ENCODE data around the gene ITGA11.
"Not testable (repeated sequence)": the region's sequence is repeated elsewhere in the genome, so short reads cannot be mapped to it uniquely, and the experiment has no call there.

The ITGA11 gene

DNA sequence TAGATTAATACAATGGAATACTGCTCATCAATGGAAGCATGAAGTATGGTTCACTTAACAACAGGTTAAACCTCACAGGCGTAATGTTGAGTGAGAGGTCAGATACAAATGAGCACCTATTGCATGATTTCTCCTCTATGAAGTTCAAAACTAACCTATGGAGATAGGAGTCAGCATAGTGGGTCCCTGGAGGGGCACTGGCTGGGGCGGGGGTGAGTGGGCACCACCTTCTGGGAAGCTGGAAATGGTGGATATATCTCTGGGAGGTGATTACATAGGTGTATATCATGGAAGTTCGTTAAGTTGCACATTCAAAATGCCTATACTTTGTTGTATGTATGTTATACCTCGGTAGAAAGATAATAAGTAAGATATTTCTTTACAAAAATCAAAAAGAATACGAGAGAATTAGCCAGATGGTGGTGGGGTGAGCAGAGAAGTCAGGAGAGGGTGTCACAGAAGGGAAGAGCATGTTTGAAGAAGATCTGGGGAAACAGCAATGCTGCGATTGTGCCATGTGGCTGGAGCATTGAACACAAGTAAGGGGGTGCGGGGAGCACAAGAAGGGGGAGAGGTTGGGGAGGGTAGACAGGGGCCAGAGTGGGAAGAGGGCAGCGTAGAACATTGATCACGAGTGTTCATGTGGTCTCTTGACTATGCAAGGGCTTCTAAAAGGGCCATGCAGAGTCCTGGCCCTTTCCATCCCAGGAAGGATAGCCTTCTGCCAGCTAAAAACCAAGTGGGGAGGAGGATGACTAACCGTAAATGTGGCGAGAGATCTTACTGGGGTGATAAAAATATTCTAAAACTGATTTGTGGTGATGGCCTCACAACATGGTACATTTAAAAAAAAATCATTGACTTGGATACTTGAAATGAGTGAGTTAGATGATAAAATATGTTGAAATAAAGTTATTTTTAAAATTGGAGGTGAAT, 30.2 kb downstream of the ITGA11 start:
- H3K9me3 ChIP-seq (ENCODE audit: low read length), result no peaks in the 10 kb centered on the region
- no peaks in the 10 kb centered on the region for H3K9me2 ChIP-seq (ENCODE audit: low read depth, low read length)
- H3K4me1 ChIP-seq (ENCODE audit: insufficient read depth, low read length, severe bottlenecking), result no peaks in the 10 kb centered on the region
- H2AFZ ChIP-seq (ENCODE audit: low read length), result no peak overlapping the region
- no peak overlapping the region for H3K27ac ChIP-seq (ENCODE audit: low read depth, low read length, poor library complexity, severe bottlenecking)
- H3K27me3 ChIP-seq (ENCODE audit: insufficient read depth, low read length), result no peaks in the 10 kb centered on the region
- no peaks in the 10 kb centered on the region for H4K20me1 ChIP-seq (ENCODE audit: insufficient read depth, low read length)
- H3K4me2 ChIP-seq (ENCODE audit: low read length), result no peak overlapping the region
- no peak for TF ChIP-seq EZH2 (IDR thresholded peaks at IDR 0.05; ENCODE audit: borderline replicate concordance, low read length)
- TF ChIP-seq, protein P1, sequence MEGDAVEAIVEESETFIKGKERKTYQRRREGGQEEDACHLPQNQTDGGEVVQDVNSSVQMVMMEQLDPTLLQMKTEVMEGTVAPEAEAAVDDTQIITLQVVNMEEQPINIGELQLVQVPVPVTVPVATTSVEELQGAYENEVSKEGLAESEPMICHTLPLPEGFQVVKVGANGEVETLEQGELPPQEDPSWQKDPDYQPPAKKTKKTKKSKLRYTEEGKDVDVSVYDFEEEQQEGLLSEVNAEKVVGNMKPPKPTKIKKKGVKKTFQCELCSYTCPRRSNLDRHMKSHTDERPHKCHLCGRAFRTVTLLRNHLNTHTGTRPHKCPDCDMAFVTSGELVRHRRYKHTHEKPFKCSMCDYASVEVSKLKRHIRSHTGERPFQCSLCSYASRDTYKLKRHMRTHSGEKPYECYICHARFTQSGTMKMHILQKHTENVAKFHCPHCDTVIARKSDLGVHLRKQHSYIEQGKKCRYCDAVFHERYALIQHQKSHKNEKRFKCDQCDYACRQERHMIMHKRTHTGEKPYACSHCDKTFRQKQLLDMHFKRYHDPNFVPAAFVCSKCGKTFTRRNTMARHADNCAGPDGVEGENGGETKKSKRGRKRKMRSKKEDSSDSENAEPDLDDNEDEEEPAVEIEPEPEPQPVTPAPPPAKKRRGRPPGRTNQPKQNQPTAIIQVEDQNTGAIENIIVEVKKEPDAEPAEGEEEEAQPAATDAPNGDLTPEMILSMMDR (IDR thresholded peaks at IDR 0.05; ENCODE audit: low read length), result no peak
- H3F3A ChIP-seq (ENCODE audit: insufficient read depth, low read length), result no peaks in the 10 kb centered on the region
- H3K4me3 ChIP-seq (ENCODE audit: low read depth, low read length, poor library complexity, severe bottlenecking), result no peak overlapping the region
- H3K9ac ChIP-seq (ENCODE audit: low read length), result no peak overlapping the region
- no peaks in the 10 kb centered on the region for H3K79me2 ChIP-seq (ENCODE audit: insufficient read depth, low read length)
- H3K36me3 ChIP-seq (ENCODE audit: insufficient read depth, low read length), result no peaks in the 10 kb centered on the region

DNA sequence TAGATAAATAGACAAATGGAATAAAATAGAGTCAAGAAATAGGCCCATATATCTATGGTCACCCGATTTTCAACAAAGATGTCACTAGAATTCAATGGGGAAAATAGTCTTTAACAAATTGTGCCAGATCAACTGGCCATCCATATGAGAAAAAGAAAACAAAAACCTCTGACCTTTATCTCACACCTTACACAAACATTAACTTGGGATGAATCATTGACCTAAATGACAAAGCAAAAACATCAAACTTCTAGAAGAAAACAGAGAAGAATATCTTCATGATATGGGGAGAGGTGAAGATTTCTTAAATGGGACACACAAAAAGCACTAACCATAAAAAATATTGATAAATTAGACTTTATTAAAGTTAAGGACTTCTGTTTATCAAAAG, 31.9 kb downstream of the ITGA11 start:
- H3K9me3 ChIP-seq (ENCODE audit: low read length), result no peaks in the 10 kb centered on the region
- H3F3A ChIP-seq (ENCODE audit: insufficient read depth, low read length), result no peaks in the 10 kb centered on the region
- H3K4me3 ChIP-seq (ENCODE audit: low read depth, low read length, poor library complexity, severe bottlenecking), result no peak overlapping the region
- H3K79me2 ChIP-seq (ENCODE audit: insufficient read depth, low read length), result no peaks in the 10 kb centered on the region
- no peaks in the 10 kb centered on the region for H3K9me2 ChIP-seq (ENCODE audit: low read depth, low read length)
- H2AFZ ChIP-seq (ENCODE audit: low read length), result no peak overlapping the region
- no peaks in the 10 kb centered on the region for H3K36me3 ChIP-seq (ENCODE audit: insufficient read depth, low read length)
- no peaks in the 10 kb centered on the region for H3K27me3 ChIP-seq (ENCODE audit: insufficient read depth, low read length)
- H3K4me2 ChIP-seq (ENCODE audit: low read length), result no peak overlapping the region
- H3K27ac ChIP-seq (ENCODE audit: low read depth, low read length, poor library complexity, severe bottlenecking), result no peak overlapping the region
- no peaks in the 10 kb centered on the region for H4K20me1 ChIP-seq (ENCODE audit: insufficient read depth, low read length)
- H3K9ac ChIP-seq (ENCODE audit: low read length), result no peak overlapping the region
- H3K4me1 ChIP-seq (ENCODE audit: insufficient read depth, low read length, severe bottlenecking), result no peaks in the 10 kb centered on the region
- TF ChIP-seq, protein P1 (IDR thresholded peaks at IDR 0.05; ENCODE audit: low read length), result no peak
- TF ChIP-seq EZH2 (IDR thresholded peaks at IDR 0.05; ENCODE audit: borderline replicate concordance, low read length), result no peak

DNA sequence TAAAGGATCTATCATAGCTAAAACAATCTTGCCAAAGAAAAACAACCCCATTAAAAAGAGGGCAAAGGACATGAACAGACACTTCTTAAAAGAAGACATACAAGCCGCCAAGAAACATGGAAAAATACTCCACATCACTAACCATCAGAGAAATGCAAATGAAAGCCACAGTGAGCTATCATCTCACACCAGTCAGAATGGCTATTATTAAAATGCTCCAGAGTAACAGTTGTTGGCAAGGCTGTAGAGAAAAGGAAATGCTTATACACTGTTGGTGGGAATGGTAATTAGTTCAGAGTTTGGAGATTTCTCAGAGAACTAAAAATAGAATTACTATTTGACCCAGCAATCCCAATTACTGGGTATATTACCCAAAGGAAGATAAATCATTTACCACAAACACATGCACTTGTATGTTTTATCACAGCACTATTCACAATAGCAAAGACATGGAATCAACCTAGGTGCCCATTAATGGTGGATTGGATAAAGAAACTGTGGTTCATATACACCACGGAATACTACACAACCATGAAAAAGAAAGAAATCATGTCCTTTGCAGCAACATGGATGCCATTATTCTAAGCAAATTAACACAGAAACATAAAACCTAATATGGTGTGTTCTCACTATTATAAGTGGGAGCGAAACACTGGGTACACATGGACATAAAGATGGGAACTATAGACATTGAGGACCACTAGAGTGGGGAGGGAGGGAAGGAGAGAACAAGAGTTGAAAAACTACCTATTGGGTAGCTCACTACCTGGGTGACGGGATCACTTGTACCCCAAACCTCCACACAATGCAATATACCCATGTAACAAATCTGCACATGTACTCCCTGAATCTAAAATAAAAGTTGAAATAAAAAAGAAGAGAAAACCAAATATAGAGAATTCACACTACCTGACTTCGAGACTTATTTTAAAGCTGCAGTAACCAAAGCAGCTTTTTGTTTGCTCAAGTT, 32.6 kb downstream of the ITGA11 start:
- TF ChIP-seq EZH2 (IDR thresholded peaks at IDR 0.05; ENCODE audit: borderline replicate concordance, low read length), result no peak
- TF ChIP-seq, protein P1 (IDR thresholded peaks at IDR 0.05; ENCODE audit: low read length), result no peak

DNA sequence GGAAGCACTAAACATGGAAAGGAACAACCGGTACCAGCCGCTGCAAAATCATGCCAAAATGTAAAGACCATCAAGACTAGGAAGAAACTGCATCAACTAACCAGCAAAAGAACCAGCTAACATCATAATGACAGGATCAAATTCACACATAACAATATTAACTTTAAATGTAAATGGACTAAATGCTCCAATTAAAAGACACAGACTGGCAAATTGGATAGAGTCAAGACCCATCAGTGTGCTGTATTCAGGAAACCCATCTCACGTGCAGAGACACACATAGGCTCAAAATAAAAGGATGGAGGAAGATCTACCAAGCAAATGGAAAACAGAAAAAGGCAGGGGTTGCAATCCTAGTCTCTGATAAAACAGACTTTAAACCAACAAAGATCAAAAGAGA, 34.0 kb downstream of the ITGA11 start:
- not testable (repeated sequence) for H3K4me1 ChIP-seq (ENCODE audit: insufficient read depth, low read length, severe bottlenecking); H3K79me2 ChIP-seq (ENCODE audit: insufficient read depth, low read length); H3K9ac ChIP-seq (ENCODE audit: low read length); H3K4me2 ChIP-seq (ENCODE audit: low read length); H3K9me2 ChIP-seq (ENCODE audit: low read depth, low read length); H3K4me3 ChIP-seq (ENCODE audit: low read depth, low read length, poor library complexity, severe bottlenecking); H3K9me3 ChIP-seq (ENCODE audit: low read length); H4K20me1 ChIP-seq (ENCODE audit: insufficient read depth, low read length); H3K27me3 ChIP-seq (ENCODE audit: insufficient read depth, low read length); H2AFZ ChIP-seq (ENCODE audit: low read length); H3K36me3 ChIP-seq (ENCODE audit: insufficient read depth, low read length); H3K27ac ChIP-seq (ENCODE audit: low read depth, low read length, poor library complexity, severe bottlenecking); H3F3A ChIP-seq (ENCODE audit: insufficient read depth, low read length)

More for the DNA sequence above, 32.6 kb downstream of the ITGA11 start:
- Histone ChIP-seq H3F3A (ENCODE audit: insufficient read depth, low read length) (no peaks in the 10 kb centered on the region), H3K9ac (ENCODE audit: low read length) (no peak overlapping the region), H3K79me2 (ENCODE audit: insufficient read depth, low read length) (no peaks in the 10 kb centered on the region), H3K4me3 (ENCODE audit: low read depth, low read length, poor library complexity, severe bottlenecking) (no peak overlapping the region), H3K27ac (ENCODE audit: low read depth, low read length, poor library complexity, severe bottlenecking) (no peak overlapping the region), H3K4me2 (ENCODE audit: low read length) (no peak overlapping the region), H3K36me3 (ENCODE audit: insufficient read depth, low read length) (no peaks in the 10 kb centered on the region), H3K9me2 (ENCODE audit: low read depth, low read length) (no peaks in the 10 kb centered on the region), H3K27me3 (ENCODE audit: insufficient read depth, low read length) (no peaks in the 10 kb centered on the region), H4K20me1 (ENCODE audit: insufficient read depth, low read length) (no peaks in the 10 kb centered on the region), H3K4me1 (ENCODE audit: insufficient read depth, low read length, severe bottlenecking) (no peaks in the 10 kb centered on the region), H2AFZ (ENCODE audit: low read length) (no peak overlapping the region), H3K9me3 (ENCODE audit: low read length) (no peaks in the 10 kb centered on the region)

Measured in OCI-LY1 (cell line).